SW480 (cell line): ENCODE data around the gene ADCY5.
"Not testable (repeated sequence)": the region's sequence is repeated elsewhere in the genome, so short reads cannot be mapped to it uniquely, and the experiment has no call there.

Experiments
- DNase-seq: peaks from one replicate; pipeline ENCODE4 v3.0.0-alpha.2; 2016; ENCODE audit warnings: low spot score

The ADCY5 gene

GRCh38 chr3:123448536-123449101, at the start of gene ADCY5:
Gene ADCY5, minus strand, starts transcription at chr3:123449090. Its CDS starts 545 bp downstream, at chr3:123448545.
- DNase-seq, result no peak

GRCh38 chr3:123493912-123494311, 45.0 kb upstream of the ADCY5 start:
- no peak for DNase-seq

GRCh38 chr3:123491966-123492587, 43.2 kb upstream of the ADCY5 start:
- no peak for DNase-seq

- DNase-seq, result peak; percentile 52
Observed at GRCh38 chr3:123489400-123490004, 40.6 kb upstream of the ADCY5 start.

GRCh38 chr3:123488645-123489347, 39.9 kb upstream of the ADCY5 start:
- DNase-seq, result no peak

GRCh38 chr3:123487063-123487462, 38.2 kb upstream of the ADCY5 start:
- not testable (repeated sequence) for DNase-seq

GRCh38 chr3:123486460-123486859, 37.6 kb upstream of the ADCY5 start:
- DNase-seq, result no peak

GRCh38 chr3:123485551-123485950, 36.7 kb upstream of the ADCY5 start:
- no peak for DNase-seq

GRCh38 chr3:123483146-123483545, 34.3 kb upstream of the ADCY5 start:
- no peak for DNase-seq

GRCh38 chr3:123481722-123482457, 33.0 kb upstream of the ADCY5 start:
- DNase-seq, result no peak

GRCh38 chr3:123481071-123481470, 32.2 kb upstream of the ADCY5 start:
- no peak for DNase-seq

- DNase-seq, result no peak
Observed at GRCh38 chr3:123480428-123480827, 31.5 kb upstream of the ADCY5 start.

- DNase-seq, result no peak
Observed at GRCh38 chr3:123479891-123480290, 31.0 kb upstream of the ADCY5 start.

GRCh38 chr3:123478314-123478713, 29.4 kb upstream of the ADCY5 start:
- DNase-seq, result no peak

GRCh38 chr3:123476967-123477750, 28.3 kb upstream of the ADCY5 start:
- no peak for DNase-seq

- no peak for DNase-seq
Observed at GRCh38 chr3:123475786-123476185, 26.9 kb upstream of the ADCY5 start.

- DNase-seq, result no peak
Observed at GRCh38 chr3:123471106-123471505, 22.2 kb upstream of the ADCY5 start.

GRCh38 chr3:123469323-123469995, 20.6 kb upstream of the ADCY5 start:
- DNase-seq, result no peak

- no peak for DNase-seq
Observed at GRCh38 chr3:123467046-123467445, 18.2 kb upstream of the ADCY5 start.

- no peak for DNase-seq
Observed at GRCh38 chr3:123464211-123464610, 15.3 kb upstream of the ADCY5 start.

GRCh38 chr3:123459862-123460261, 11.0 kb upstream of the ADCY5 start:
- no peak for DNase-seq
